Stomach smooth muscle (tissue), 2 donors: ENCODE results near the gene FGF12.

Experiments
- H3K27ac ChIP-seq: one replicate; pipeline ENCODE4 v1.7.0; 2013; ENCODE audit warnings: mild to moderate bottlenecking, low read length, inconsistent platforms
- H3K27me3 ChIP-seq, 2 donors: one replicate each; pipeline ENCODE4 v1.7.0; 2013; ENCODE audit warnings: low read length in 2 of 2; ENCODE audit not compliant: insufficient read depth in 2 of 2, control insufficient read depth in 1 of 2
- H3K36me3 ChIP-seq, 2 donors: one replicate each; pipeline ENCODE4 v1.7.0; 2013; ENCODE audit warnings: low read length in 2 of 2; ENCODE audit not compliant: control insufficient read depth in 2 of 2, insufficient read depth in 2 of 2
- H3K4me1 ChIP-seq: one replicate; pipeline ENCODE4 v1.7.0; 2013; ENCODE audit warnings: low read length; ENCODE audit not compliant: control insufficient read depth, insufficient read depth
- H3K4me3 ChIP-seq, 2 donors: one replicate each; pipeline ENCODE4 v1.7.0; 2013; ENCODE audit warnings: low read length in 2 of 2
- H3K9ac ChIP-seq, 2 donors: one replicate each; pipeline ENCODE4 v1.7.0; 2013; ENCODE audit warnings: low read length in 2 of 2, mild to moderate bottlenecking in 1 of 2
- H3K9me3 ChIP-seq, 2 donors: one replicate each; pipeline ENCODE4 v1.7.0; 2013; ENCODE audit warnings: low read length in 2 of 2; ENCODE audit not compliant: control insufficient read depth in 2 of 2
- donor health status: healthy.
- donor health status: Pancreatic carcinoma.

Gene FGF12

GRCh38 chr3:192207239-192207638, 520.1 kb downstream of the FGF12 start:
- Histone ChIP-seq H3K9me3 (no peaks in the 10 kb centered on the region), H3K27me3 (no peaks in the 10 kb centered on the region), H3K4me3 (no peak overlapping the region), H3K27ac (no peak overlapping the region), H3K36me3 (no peaks in the 10 kb centered on the region), H3K9ac (no peak overlapping the region), H3K4me1 (no peaks in the 10 kb centered on the region)

- Histone ChIP-seq H3K36me3 (no peaks in the 10 kb centered on the region), H3K4me3 (no peak overlapping the region)
These were observed 533.3 kb downstream of the FGF12 start for GRCh38 chr3:192194085-192194484.

GRCh38 chr3:192188218-192188835, 539.0 kb downstream of the FGF12 start:
- Histone ChIP-seq H3K36me3 (no peaks in the 10 kb centered on the region), H3K27me3 (no peaks in the 10 kb centered on the region), H3K27ac (no peak overlapping the region), H3K9me3 (peaks cover 0 to 3% of the 10 kb centered on the region in 2 donors), H3K4me3 (no peak overlapping the region), H3K4me1 (no peaks in the 10 kb centered on the region), H3K9ac (no peak overlapping the region)

More at GRCh38 chr3:192194085-192194484, 533.3 kb downstream of the FGF12 start:
- H3K4me1 ChIP-seq = no peaks in the 10 kb centered on the region
- no peaks in the 10 kb centered on the region for H3K27me3 ChIP-seq
- H3K27ac ChIP-seq = no peak overlapping the region
- H3K9me3 ChIP-seq = no peaks in the 10 kb centered on the region
- H3K9ac ChIP-seq = no peak overlapping the region

- no peak overlapping the region for H3K9ac ChIP-seq
- H3K9me3 ChIP-seq = peaks cover 0 to 3% of the 10 kb centered on the region in 2 donors
- no peak overlapping the region for H3K4me3 ChIP-seq
- H3K27me3 ChIP-seq = no peaks in the 10 kb centered on the region
- no peaks in the 10 kb centered on the region for H3K36me3 ChIP-seq
- H3K4me1 ChIP-seq = no peaks in the 10 kb centered on the region
- no peak overlapping the region for H3K27ac ChIP-seq
These were observed 539.8 kb downstream of the FGF12 start for GRCh38 chr3:192187485-192188051.

GRCh38 chr3:192186498-192186897, 540.8 kb downstream of the FGF12 start:
- Histone ChIP-seq H3K36me3 (no peaks in the 10 kb centered on the region), H3K4me3 (no peak overlapping the region), H3K27me3 (no peaks in the 10 kb centered on the region), H3K4me1 (no peaks in the 10 kb centered on the region), H3K27ac (no peak overlapping the region), H3K9ac (no peak overlapping the region), H3K9me3 (peaks cover 0 to 3% of the 10 kb centered on the region in 2 donors)

- no peak overlapping the region for H3K27ac ChIP-seq
- no peaks in the 10 kb centered on the region for H3K4me1 ChIP-seq
- H3K27me3 ChIP-seq = no peaks in the 10 kb centered on the region
- no peak overlapping the region for H3K9ac ChIP-seq
- H3K9me3 ChIP-seq = peaks cover 0 to 3% of the 10 kb centered on the region in 2 donors
- no peaks in the 10 kb centered on the region for H3K36me3 ChIP-seq
- H3K4me3 ChIP-seq = no peak overlapping the region
These were observed 541.3 kb downstream of the FGF12 start for GRCh38 chr3:192186045-192186444.

- H3K36me3 ChIP-seq = no peaks in the 10 kb centered on the region
- H3K4me3 ChIP-seq = no peak overlapping the region
- H3K27ac ChIP-seq = no peak overlapping the region
- no peaks in the 10 kb centered on the region for H3K4me1 ChIP-seq
- no peak overlapping the region for H3K9ac ChIP-seq
- peaks cover 0 to under 1% of the 10 kb centered on the region in 2 donors for H3K9me3 ChIP-seq
- H3K27me3 ChIP-seq = no peaks in the 10 kb centered on the region
These were observed 544.2 kb downstream of the FGF12 start for GRCh38 chr3:192183109-192183508.

GRCh38 chr3:192181151-192181550, 546.2 kb downstream of the FGF12 start:
- Histone ChIP-seq H3K9ac (no peak overlapping the region), H3K27ac (no peak overlapping the region), H3K4me3 (no peak overlapping the region), H3K9me3 (no peaks in the 10 kb centered on the region), H3K4me1 (no peaks in the 10 kb centered on the region), H3K27me3 (no peaks in the 10 kb centered on the region), H3K36me3 (no peaks in the 10 kb centered on the region)

GRCh38 chr3:192177383-192177782, 550.0 kb downstream of the FGF12 start:
- Histone ChIP-seq H3K27ac (no peak overlapping the region), H3K36me3 (no peaks in the 10 kb centered on the region), H3K9ac (no peak overlapping the region), H3K4me3 (no peak overlapping the region), H3K27me3 (no peaks in the 10 kb centered on the region), H3K4me1 (no peaks in the 10 kb centered on the region), H3K9me3 (no peaks in the 10 kb centered on the region)

- Histone ChIP-seq H3K4me3 (no peak overlapping the region), H3K9ac (no peak overlapping the region), H3K36me3 (no peaks in the 10 kb centered on the region), H3K27me3 (no peaks in the 10 kb centered on the region), H3K27ac (no peak overlapping the region), H3K4me1 (no peaks in the 10 kb centered on the region), H3K9me3 (no peaks in the 10 kb centered on the region)
These were observed 553.1 kb downstream of the FGF12 start for GRCh38 chr3:192174283-192174682.

- H3K4me1 ChIP-seq = no peaks in the 10 kb centered on the region
- no peak overlapping the region for H3K4me3 ChIP-seq
- H3K9me3 ChIP-seq = no peaks in the 10 kb centered on the region
- H3K36me3 ChIP-seq = no peaks in the 10 kb centered on the region
- no peak overlapping the region for H3K27ac ChIP-seq
- H3K27me3 ChIP-seq = no peaks in the 10 kb centered on the region
- H3K9ac ChIP-seq = no peak overlapping the region
These were observed 556.1 kb downstream of the FGF12 start for GRCh38 chr3:192171213-192171612.
